CMK (cell line): ENCODE results near the gene RAB3IL1.
"Not testable (repeated sequence)": the region's sequence is repeated elsewhere in the genome, so short reads cannot be mapped to it uniquely, and the experiment has no call there.

Experiments used
- DNase-seq: peaks from one replicate; pipeline ENCODE4 v3.0.0-alpha.2; 2010; ENCODE audit warnings: low read depth

Gene RAB3IL1

GRCh38 chr11:61917334-61918109 lies at the start of gene RAB3IL1:
TSS of gene RAB3IL1 (minus strand) at chr11:61917566. CDS start at chr11:61917367, 199 bp downstream.
- no peak for DNase-seq

- DNase-seq = no peak
Measured at GRCh38 chr11:61966734-61967115, 49.4 kb upstream of the RAB3IL1 start.

- DNase-seq = not testable (repeated sequence)
Measured at GRCh38 chr11:61964666-61965271, 47.4 kb upstream of the RAB3IL1 start.

GRCh38 chr11:61964058-61964665 lies 46.8 kb upstream of the RAB3IL1 start:
- DNase-seq = no peak

- DNase-seq = no peak
Measured at GRCh38 chr11:61963282-61964057, 46.1 kb upstream of the RAB3IL1 start.

GRCh38 chr11:61963016-61963281 lies 45.6 kb upstream of the RAB3IL1 start:
- DNase-seq = no peak

- no peak for DNase-seq
Measured at GRCh38 chr11:61962213-61963015, 45.0 kb upstream of the RAB3IL1 start.

GRCh38 chr11:61961570-61962212 lies 44.3 kb upstream of the RAB3IL1 start:
- no peak for DNase-seq

GRCh38 chr11:61960532-61960931 lies 43.2 kb upstream of the RAB3IL1 start:
- no peak for DNase-seq

- DNase-seq = no peak
Measured at GRCh38 chr11:61959678-61960077, 42.3 kb upstream of the RAB3IL1 start.

- no peak for DNase-seq
Measured at GRCh38 chr11:61959114-61959513, 41.7 kb upstream of the RAB3IL1 start.

GRCh38 chr11:61958590-61958989 lies 41.2 kb upstream of the RAB3IL1 start:
- no peak for DNase-seq

- no peak for DNase-seq
Measured at GRCh38 chr11:61957021-61957770, 39.8 kb upstream of the RAB3IL1 start.

GRCh38 chr11:61956191-61957020 lies 39.0 kb upstream of the RAB3IL1 start:
- no peak for DNase-seq

GRCh38 chr11:61955422-61956135 lies 38.2 kb upstream of the RAB3IL1 start:
- no peak for DNase-seq

- DNase-seq = no peak
Measured at GRCh38 chr11:61954851-61955421, 37.6 kb upstream of the RAB3IL1 start.

- no peak for DNase-seq
Measured at GRCh38 chr11:61954106-61954850, 36.9 kb upstream of the RAB3IL1 start.

GRCh38 chr11:61953632-61954031 lies 36.3 kb upstream of the RAB3IL1 start:
- DNase-seq = not testable (repeated sequence)
